Thoracic aorta (tissue), 2 donors: ENCODE results near the gene ATL1. TPM values are rescaled to one million over a fixed set of nuclear protein-coding genes. Genes with fewer than 3 reads are reported as not detected.

ENCODE experiments used
- ATAC-seq: fragments of 150-250 bp; one replicate; pipeline ENCODE4 v1.8.0; 2017; ENCODE audit warnings: low read depth; ENCODE audit not compliant: insufficient number of reproducible peaks, low FRiP score
- DNase-seq: peaks from one replicate; pipeline ENCODE4 v3.0.0-alpha.2; 2020; ENCODE audit warnings: low spot score
- H3K27ac ChIP-seq, 2 donors: fragments of 200-600 bp; sonication (generic); 1 replicate in 1 of 2; 2 replicates in 1 of 2; pipeline ENCODE4 v1.5.1; 2016; ENCODE audit warnings: mild to moderate bottlenecking in 2 of 2, moderate library complexity in 2 of 2
- H3K27me3 ChIP-seq: fragments of 200-600 bp; sonication (generic); replicated peaks from 2 replicates; pipeline ENCODE4 v1.6.0; 2016; ENCODE audit warnings: mild to moderate bottlenecking; ENCODE audit not compliant: insufficient read depth
- H3K36me3 ChIP-seq: fragments of 200-600 bp; sonication (generic); one replicate; pipeline ENCODE4 v1.5.1; 2016
- H3K4me1 ChIP-seq, 2 donors: fragments of 200-600 bp; sonication (generic); 1 replicate in 1 of 2; 2 replicates in 1 of 2; pipeline versions ENCODE4 v1.5.1 to v1.6.0; 2016; ENCODE audit warnings: low read depth in 2 of 2, mild to moderate bottlenecking in 1 of 2; ENCODE audit not compliant: control insufficient read depth in 1 of 2
- H3K4me3 ChIP-seq: fragments of 200-600 bp; sonication (generic); 2 replicates; pipeline ENCODE4 v1.5.1; 2016; ENCODE audit warnings: mild to moderate bottlenecking
- H3K9me3 ChIP-seq: fragments of 200-600 bp; sonication (generic); 2 replicates; pipeline ENCODE4 v1.5.1; 2016
- CTCF ChIP-seq: fragments of 200-600 bp; sonication (generic); IDR thresholded peaks from one replicate; pipeline ENCODE4 v1.5.1; 2019; ENCODE audit warnings: antibody characterized with exemption
- total RNA-seq, 2 donors: library from RNA; depleted of rRNA; stranded (reverse); fragments of >200 nt; gene quantifications; one replicate each; pipeline versions ENCODE4 v1.1.0 to v1.2.3, GENCODE V29; 2016

Gene ATL1
- total RNA-seq, 2 donors from 2014 or later = 9.5 to 14.3 TPM

- Histone ChIP-seq H3K4me1 (no peaks in the 10 kb centered on the region), H3K4me3 (no peak overlapping the region), H3K9me3 (peaks cover 36% of the 10 kb centered on the region), H3K27ac (no peak overlapping the region), H3K36me3 (no peaks in the 10 kb centered on the region), H3K27me3 (no peaks in the 10 kb centered on the region)
- DNase-seq = no peak
- ATAC-seq = no peak
- TF ChIP-seq CTCF = no peak
These were observed 13.9 kb downstream of the ATL1 start for GRCh38 chr14:50573862-50574261.

DNA sequence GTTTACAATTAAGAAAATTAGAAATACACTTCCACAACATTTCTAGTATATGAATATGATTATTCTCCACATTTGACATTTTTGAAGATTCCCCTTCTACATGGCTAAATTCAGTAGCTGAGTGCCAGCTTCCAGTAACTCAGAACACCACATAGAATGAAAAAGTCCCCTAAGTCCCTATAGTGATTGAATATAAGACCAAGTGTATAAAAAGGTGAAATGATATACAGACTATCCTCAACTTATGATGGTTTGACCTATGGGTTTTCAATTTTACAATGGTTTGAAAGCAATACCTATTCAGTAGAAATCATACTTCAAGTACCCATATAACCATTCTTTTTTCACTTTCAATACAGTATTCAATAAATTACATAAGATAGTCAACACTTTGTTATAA lies 15.8 kb downstream of the ATL1 start:
- Histone ChIP-seq H3K4me3 (no peak overlapping the region), H3K27ac (no peak overlapping the region), H3K9me3 (peaks cover 17% of the 10 kb centered on the region), H3K36me3 (no peaks in the 10 kb centered on the region), H3K27me3 (no peaks in the 10 kb centered on the region), H3K4me1 (no peaks in the 10 kb centered on the region)
- no peak for TF ChIP-seq CTCF
- no peak for ATAC-seq
- no peak for DNase-seq

DNA sequence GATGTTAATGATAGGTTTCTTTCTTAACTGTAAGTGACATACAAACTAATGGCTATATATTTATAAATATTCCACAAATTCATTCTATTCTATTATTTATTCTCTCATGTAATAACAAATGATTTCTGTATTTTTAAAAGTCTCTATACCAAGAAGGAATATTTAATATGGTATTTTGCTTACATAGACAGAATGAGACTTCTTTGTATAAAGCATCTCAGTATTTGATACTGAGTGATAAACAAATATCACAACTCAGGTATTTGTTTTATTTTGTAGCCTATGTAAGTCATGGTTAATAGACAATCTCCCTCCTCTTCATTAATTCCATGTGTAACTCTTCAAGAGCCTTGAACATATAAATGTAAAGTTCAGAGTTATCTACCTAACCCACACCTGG lies 18.0 kb downstream of the ATL1 start:
- Histone ChIP-seq H3K36me3 (no peaks in the 10 kb centered on the region), H3K27ac (no peak overlapping the region), H3K9me3 (no peaks in the 10 kb centered on the region), H3K27me3 (no peaks in the 10 kb centered on the region), H3K4me3 (no peak overlapping the region), H3K4me1 (no peaks in the 10 kb centered on the region)
- no peak for TF ChIP-seq CTCF
- ATAC-seq (no peak), DNase-seq (no peak)

DNA sequence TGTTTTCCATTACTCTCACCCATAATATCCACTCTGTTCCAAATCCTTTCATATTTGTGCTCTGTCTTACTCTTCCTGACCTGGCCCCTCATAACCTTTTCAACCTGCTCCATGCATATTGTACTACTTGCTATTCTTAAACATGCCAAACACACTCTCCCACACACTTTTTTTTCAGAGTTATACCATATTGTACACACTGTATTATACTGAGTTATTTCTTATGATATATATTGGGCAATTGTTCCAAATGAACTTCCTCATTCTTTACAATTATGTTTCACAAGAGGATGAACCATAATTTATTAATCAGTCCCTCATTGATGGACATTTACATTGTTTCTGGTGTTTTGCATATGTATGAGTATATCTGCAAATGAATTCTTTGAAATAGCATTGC lies 18.5 kb downstream of the ATL1 start:
- ATAC-seq = no peak
- no peak for TF ChIP-seq CTCF
- no peaks in the 10 kb centered on the region for H3K9me3 ChIP-seq

GRCh38 chr14:50590464-50590863 lies 30.5 kb downstream of the ATL1 start:
- Histone ChIP-seq H3K4me3 (no peak overlapping the region), H3K9me3 (no peaks in the 10 kb centered on the region), H3K27ac (no peak overlapping the region), H3K4me1 (no peaks in the 10 kb centered on the region), H3K36me3 (peaks cover 14% of the 10 kb centered on the region), H3K27me3 (no peaks in the 10 kb centered on the region)
- DNase-seq (no peak), ATAC-seq (no peak)
- no peak for TF ChIP-seq CTCF

More for the DNA sequence above, 18.5 kb downstream of the ATL1 start:
- no peak for DNase-seq
- no peaks in the 10 kb centered on the region for H3K36me3 ChIP-seq
- H3K27ac ChIP-seq = no peak overlapping the region
- H3K4me1 ChIP-seq = no peaks in the 10 kb centered on the region
- no peak overlapping the region for H3K4me3 ChIP-seq
- no peaks in the 10 kb centered on the region for H3K27me3 ChIP-seq
